ENCODE results near the gene SLC6A15. TPM values are rescaled to one million over a fixed set of nuclear protein-coding genes. Genes with fewer than 3 reads are reported as not detected.

SLC6A15 gene
- polyA plus RNA-seq, 4 donors = 0.41 to 1.7 (median 1.2) TPM

- no peak for DNase-seq (ENCODE audit: low read depth in 4 of 4, low spot score in 3 of 4)
These were observed 37.4 kb downstream of the SLC6A15 start for GRCh38 chr12:84875241-84875640.

- DNase-seq (ENCODE audit: low read depth in 4 of 4, low spot score in 3 of 4) = no peak
These were observed 37.8 kb downstream of the SLC6A15 start for GRCh38 chr12:84874825-84875139.

DNA sequence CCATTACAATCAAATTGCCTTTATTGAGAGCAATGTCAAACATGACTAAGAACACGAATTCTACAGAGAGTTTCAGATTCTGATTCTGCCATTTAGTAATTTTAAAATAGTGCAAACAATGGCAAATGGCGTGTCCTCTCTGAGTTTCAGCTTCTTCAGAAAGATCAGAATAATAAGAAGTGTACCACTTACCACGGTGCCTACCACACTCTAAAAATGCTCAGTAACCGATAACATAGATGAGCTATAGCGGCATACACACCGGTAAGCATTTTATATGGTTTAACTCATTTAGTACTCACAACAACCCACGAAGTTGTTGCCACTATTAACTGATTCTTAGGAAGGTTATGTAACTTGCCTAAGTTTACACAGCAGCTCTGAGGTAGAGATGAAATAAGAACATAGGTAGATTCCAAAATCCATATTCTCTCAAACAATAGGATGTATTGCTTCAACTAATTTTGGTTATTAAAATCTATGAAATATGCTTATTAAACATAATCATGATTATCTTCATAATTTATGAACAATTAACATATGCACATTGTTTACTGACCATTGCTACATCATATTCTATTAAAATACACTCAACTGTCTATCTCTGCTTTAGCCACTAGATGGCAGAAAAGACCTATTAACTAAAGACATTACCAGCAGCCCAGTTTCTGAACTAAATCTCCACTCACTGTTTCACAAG, 38.3 kb downstream of the SLC6A15 start:
- peak; percentile 15 to 24 (median 16) for DNase-seq (ENCODE audit: low read depth in 4 of 4, low spot score in 3 of 4)

GRCh38 chr12:84862186-84862585, 50.4 kb downstream of the SLC6A15 start:
- peak in 1 of 4 donors; percentile 4 for DNase-seq (ENCODE audit: low read depth in 4 of 4, low spot score in 3 of 4)

GRCh38 chr12:84860718-84861117, 51.9 kb downstream of the SLC6A15 start:
- DNase-seq (ENCODE audit: low read depth in 4 of 4, low spot score in 3 of 4) = no peak

GRCh38 chr12:84858796-84859195, 53.8 kb downstream of the SLC6A15 start:
- no peak for DNase-seq (ENCODE audit: low read depth in 4 of 4, low spot score in 3 of 4)

GRCh38 chr12:84857525-84858208, 54.9 kb downstream of the SLC6A15 start:
- DNase-seq (ENCODE audit: low read depth in 4 of 4, low spot score in 3 of 4) = no peak

- no peak for DNase-seq (ENCODE audit: low read depth in 4 of 4, low spot score in 3 of 4)
These were observed 56.3 kb downstream of the SLC6A15 start for GRCh38 chr12:84856156-84856900.

- no peak for DNase-seq (ENCODE audit: low read depth in 4 of 4, low spot score in 3 of 4)
These were observed 68.9 kb downstream of the SLC6A15 start for GRCh38 chr12:84843593-84844144.

DNA sequence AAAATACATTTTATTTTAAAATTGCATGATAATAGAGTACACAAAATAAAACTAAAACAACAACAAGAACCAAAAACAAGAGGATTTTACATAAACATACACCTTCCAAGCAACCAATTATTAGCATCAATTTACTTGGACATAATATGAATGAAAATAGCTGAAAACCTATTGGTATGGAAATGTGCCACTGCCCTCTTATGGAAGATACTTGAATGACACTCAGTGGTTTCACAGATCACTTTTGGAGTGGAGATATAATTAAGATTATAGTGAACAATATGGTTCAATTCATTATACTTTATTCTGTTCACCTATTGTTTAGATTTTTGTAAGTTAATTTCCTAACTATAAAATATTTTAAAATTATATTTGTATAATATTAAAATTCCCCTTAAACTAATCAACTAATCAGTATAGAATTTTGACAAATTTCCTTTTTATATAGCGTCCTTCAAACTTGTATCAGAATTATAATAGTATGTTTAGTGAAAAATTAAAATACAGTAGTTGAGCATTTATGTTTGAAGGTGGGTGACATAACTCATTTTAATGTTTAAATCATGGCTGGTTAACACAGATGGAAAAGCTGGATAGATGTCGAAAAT, 70.1 kb downstream of the SLC6A15 start:
- DNase-seq (ENCODE audit: low read depth in 4 of 4, low spot score in 3 of 4) = peak in 2 of 4 donors; percentile 9 to 14

- no peak for DNase-seq (ENCODE audit: low read depth in 4 of 4, low spot score in 3 of 4)
These were observed 71.0 kb downstream of the SLC6A15 start for GRCh38 chr12:84841591-84841990.

DNA sequence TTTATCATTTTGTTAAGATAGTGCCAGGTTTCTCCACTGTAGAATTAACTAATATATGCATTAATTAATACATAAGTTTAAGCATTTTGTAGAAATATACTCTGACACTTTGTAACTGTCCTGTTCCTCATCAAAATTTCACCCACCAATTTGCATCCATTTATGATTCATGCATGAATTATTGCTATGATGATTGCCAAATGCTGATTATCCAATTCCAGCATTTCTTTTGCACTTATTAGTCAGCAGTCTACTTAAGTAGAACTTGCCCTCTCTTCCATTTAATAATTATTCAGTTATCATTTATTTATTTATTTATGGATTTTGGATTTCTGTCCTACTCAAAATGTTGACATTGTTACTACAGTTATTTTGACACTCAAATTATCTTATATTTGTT, 72.2 kb downstream of the SLC6A15 start:
- DNase-seq (ENCODE audit: low read depth in 4 of 4, low spot score in 3 of 4) = no peak

GRCh38 chr12:84826925-84827324, 85.7 kb downstream of the SLC6A15 start:
- no peak for DNase-seq (ENCODE audit: low read depth in 4 of 4, low spot score in 3 of 4)

DNA sequence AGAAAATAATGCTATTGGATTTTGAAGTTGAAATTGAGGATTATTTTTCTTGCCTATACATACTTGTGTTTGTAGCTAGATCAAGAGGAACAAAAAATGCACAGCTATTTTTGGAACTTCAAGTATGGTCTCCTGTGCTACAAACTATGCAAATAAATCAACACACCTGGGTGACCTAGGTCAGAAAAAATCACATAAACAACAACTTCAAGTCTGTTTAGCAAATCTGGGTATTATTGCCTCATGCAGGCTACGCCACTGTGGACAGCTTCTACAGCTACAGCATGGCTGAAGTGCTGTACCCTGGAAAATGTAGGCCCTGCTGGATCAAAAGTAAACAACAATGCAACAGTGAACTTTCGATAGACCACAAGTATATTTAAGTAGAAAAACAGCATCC, 87.5 kb downstream of the SLC6A15 start:
- no peak for DNase-seq (ENCODE audit: low read depth in 4 of 4, low spot score in 3 of 4)

GRCh38 chr12:84822525-84822924, 90.1 kb downstream of the SLC6A15 start:
- no peak for DNase-seq (ENCODE audit: low read depth in 4 of 4, low spot score in 3 of 4)

DNA sequence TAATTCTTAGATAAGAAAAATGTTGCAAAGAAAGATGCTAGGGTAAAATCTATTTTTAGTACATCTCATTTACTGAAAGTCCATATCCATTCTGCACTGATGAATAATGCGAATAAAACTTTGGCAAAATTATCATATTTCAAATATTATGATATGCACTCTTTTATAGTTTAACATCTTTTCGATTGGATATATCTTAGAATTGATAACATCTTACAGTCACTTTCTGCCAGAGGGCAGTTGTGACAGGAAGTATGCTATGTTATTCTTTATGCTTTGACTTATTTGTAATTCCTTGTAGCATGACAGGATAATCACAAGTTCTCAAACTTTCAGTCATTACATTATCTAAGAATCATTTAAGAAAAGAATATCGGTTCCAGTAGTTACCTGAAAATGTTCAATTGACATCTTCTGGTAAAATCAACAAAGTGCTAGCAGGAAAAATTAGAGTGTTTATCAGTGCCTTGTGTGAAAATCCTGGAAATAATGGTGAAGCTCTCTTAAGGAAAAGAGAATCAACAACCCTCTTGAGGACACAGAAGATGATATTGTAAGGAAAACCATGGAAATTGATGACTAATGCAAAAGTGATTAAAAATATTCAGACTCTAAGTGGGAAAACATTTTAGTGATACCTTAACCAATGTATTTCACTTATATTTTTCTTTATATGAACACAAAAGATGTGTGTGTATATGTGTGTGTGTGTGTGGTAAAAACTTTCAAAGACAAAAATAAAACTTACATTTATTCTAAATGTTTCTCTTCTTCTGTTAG, 95.5 kb downstream of the SLC6A15 start:
- no peak for DNase-seq (ENCODE audit: low read depth in 4 of 4, low spot score in 3 of 4)

- no peak for DNase-seq (ENCODE audit: low read depth in 4 of 4, low spot score in 3 of 4)
These were observed 97.8 kb downstream of the SLC6A15 start for GRCh38 chr12:84814664-84815245.

GRCh38 chr12:84813780-84814663, 98.6 kb downstream of the SLC6A15 start:
- no peak for DNase-seq (ENCODE audit: low read depth in 4 of 4, low spot score in 3 of 4)

DNA sequence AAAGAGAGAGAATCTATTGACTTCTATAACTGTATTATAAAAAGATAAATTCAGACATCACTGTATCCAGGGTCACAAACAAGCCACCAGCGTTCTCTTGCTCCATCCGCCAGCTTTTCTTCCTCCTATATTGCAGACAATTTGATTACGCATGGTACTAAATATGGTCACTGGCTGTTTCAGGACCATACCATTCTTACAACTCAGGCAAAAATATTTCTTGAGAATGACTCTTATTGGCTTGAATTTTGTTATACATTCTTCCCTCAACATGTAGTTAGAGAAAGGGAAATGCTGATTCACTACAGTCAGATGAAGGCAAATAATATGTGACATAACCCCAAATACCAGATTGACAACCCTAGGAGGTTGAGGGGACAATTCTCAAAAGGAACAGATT, 101.3 kb downstream of the SLC6A15 start:
- DNase-seq (ENCODE audit: low read depth in 4 of 4, low spot score in 3 of 4) = no peak

Data from left renal pelvis (tissue), 4 donors.